IMR-90 (cell line): ENCODE data around the gene KYAT1. TPM values are rescaled to one million over a fixed set of nuclear protein-coding genes. Genes with fewer than 3 reads are reported as not detected.

ENCODE experiments used
- ATAC-seq: fragments of 200-7000 bp; cut with Tn5 transposase; 2 replicates; pipeline ENCODE4 v1.9.1; 2020; ENCODE audit warnings: low read depth, mild to moderate bottlenecking, moderate library complexity
- BruUV-seq: library from RNA; stranded (reverse); fragments of 400-500 nt; replicated peaks from 2 replicates; lab custom pipeline; 2021; lab: Mats Ljungman, UMichigan
- CTCF ChIA-PET: fragments of 300-600 bp; formaldehyde crosslinking; extraction: SDS; loops from one replicate; lab custom pipeline; 2021; ENCODE audit warnings: antibody characterized with exemption; lab: Yijun Ruan, JAX
- POLR2A ChIA-PET: fragments of 300-600 bp; sonication (Branson Sonifier 250); formaldehyde crosslinking; loops from one replicate; lab custom pipeline; 2022; ENCODE audit warnings: antibody characterized with exemption; ENCODE audit not compliant: unreplicated experiment; lab: Charles Lee
- DNase-seq: peaks from one replicate; pipeline ENCODE4 v3.0.0; 2013
- H2AFZ ChIP-seq: replicated peaks from 2 replicates; pipeline ENCODE3; 2013; ENCODE audit warnings: low read length, mild to moderate bottlenecking; ENCODE audit not compliant: poor library complexity
- H2AK5ac ChIP-seq: 2 replicates; pipeline ENCODE4 v1.6.1; 2013; ENCODE audit warnings: low read depth, low read length, inconsistent platforms
- H2AK9ac ChIP-seq: replicated peaks from 2 replicates; pipeline ENCODE3; 2013; ENCODE audit warnings: mild to moderate bottlenecking, low read depth, low read length, moderate library complexity; ENCODE audit not compliant: poor library complexity
- H2BK120ac ChIP-seq: 2 replicates; pipeline ENCODE4 v1.6.1; 2013; ENCODE audit warnings: low read depth, low read length, inconsistent platforms
- H2BK15ac ChIP-seq: 3 replicates; pipeline ENCODE4 v1.6.1; 2013; ENCODE audit warnings: low read depth, low read length, inconsistent platforms
- H2BK20ac ChIP-seq: 2 replicates; pipeline ENCODE4 v1.6.1; 2013; ENCODE audit warnings: low read depth, mild to moderate bottlenecking, inconsistent platforms, low read length, moderate library complexity
- H2BK5ac ChIP-seq: 2 replicates; pipeline ENCODE4 v1.6.1; 2013; ENCODE audit warnings: mild to moderate bottlenecking, low read depth, low read length, inconsistent platforms; ENCODE audit not compliant: poor library complexity, severe bottlenecking
- H3K14ac ChIP-seq: replicated peaks from 2 replicates; pipeline ENCODE4 v1.6.1; 2013; ENCODE audit warnings: low read depth, low read length, inconsistent platforms
- H3K18ac ChIP-seq: 2 replicates; pipeline ENCODE4 v1.6.1; 2013; ENCODE audit warnings: low read depth, low read length, control low read depth
- H3K23ac ChIP-seq: 2 replicates; pipeline ENCODE4 v1.6.1; 2013; ENCODE audit warnings: low read depth, low read length, inconsistent platforms
- H3K27ac ChIP-seq: 2 replicates; pipeline ENCODE4 v1.5.1; 2013; ENCODE audit warnings: mild to moderate bottlenecking, control low read depth, low read length; ENCODE audit not compliant: insufficient read depth
- H3K27me3 ChIP-seq: 2 replicates; pipeline ENCODE4 v1.6.1; 2013; ENCODE audit warnings: low read length; ENCODE audit not compliant: control insufficient read depth, insufficient read depth
- H3K36me3 ChIP-seq: 2 replicates; pipeline ENCODE4 v1.6.1; 2013; ENCODE audit warnings: low read length, mixed read lengths; ENCODE audit not compliant: control insufficient read depth, insufficient read depth
- H3K4ac ChIP-seq: 2 replicates; pipeline ENCODE4 v1.6.1; 2013; ENCODE audit warnings: low read depth, low read length, inconsistent platforms
- H3K4me1 ChIP-seq: 2 replicates; pipeline ENCODE4 v1.6.1; 2013; ENCODE audit warnings: low read length, mixed read lengths; ENCODE audit not compliant: control insufficient read depth, insufficient read depth
- H3K4me2 ChIP-seq: 2 replicates; pipeline ENCODE4 v1.6.1; 2013; ENCODE audit warnings: low read depth, mild to moderate bottlenecking, control low read depth, low read length, moderate library complexity
- H3K4me3 ChIP-seq: 2 replicates; pipeline ENCODE4 v1.5.1; 2013; ENCODE audit warnings: low read depth, mild to moderate bottlenecking, control low read depth, low read length, moderate library complexity; ENCODE audit not compliant: insufficient read depth
- H3K56ac ChIP-seq: 2 replicates; pipeline ENCODE4 v1.6.1; 2013; ENCODE audit warnings: low read length, inconsistent platforms; ENCODE audit not compliant: insufficient read depth; ENCODE audit errors: extremely low read depth
- H3K79me1 ChIP-seq, 2 experiments: 2 replicates each; pipeline ENCODE4 v1.6.1; 2013; ENCODE audit warnings: low read length in 2 of 2, inconsistent platforms in 1 of 2, low read depth in 1 of 2
- H3K9ac ChIP-seq: 2 replicates; pipeline ENCODE4 v1.6.1; 2013; ENCODE audit warnings: low read depth, low read length, control low read depth
- H3K9me1 ChIP-seq: 2 replicates; pipeline ENCODE4 v1.6.1; 2013; ENCODE audit warnings: low read length, inconsistent platforms; ENCODE audit not compliant: insufficient read depth
- H3K9me3 ChIP-seq: 2 replicates; pipeline ENCODE4 v1.6.1; 2013; ENCODE audit warnings: low read length; ENCODE audit not compliant: control insufficient read depth, insufficient read depth
- H4K20me1 ChIP-seq: 2 replicates; pipeline ENCODE4 v1.6.1; 2013; ENCODE audit warnings: low read length, inconsistent platforms; ENCODE audit not compliant: insufficient read depth
- H4K5ac ChIP-seq: 2 replicates; pipeline ENCODE4 v1.6.1; 2013; ENCODE audit warnings: mild to moderate bottlenecking, low read depth, low read length, control low read depth
- H4K8ac ChIP-seq, 2 experiments: 2 replicates each; pipeline ENCODE4 v1.6.1; 2013; ENCODE audit warnings: low read depth in 2 of 2, low read length in 2 of 2, control low read depth in 1 of 2, inconsistent platforms in 1 of 2
- H4K91ac ChIP-seq: 2 replicates; pipeline ENCODE4 v1.6.1; 2013; ENCODE audit warnings: low read depth, low read length, inconsistent platforms; ENCODE audit not compliant: insufficient read depth
- BHLHE40 ChIP-seq: fragments of 150-350 bp; IDR thresholded peaks from 2 replicates; pipeline ENCODE4 v1.6.1; 2016; ENCODE audit warnings: mild to moderate bottlenecking, low read depth, low read length
- CEBPB ChIP-seq: IDR thresholded peaks from 2 replicates; pipeline ENCODE4 v1.6.1; 2012; ENCODE audit warnings: low read depth, low read length, improper control_type of control experiment
- CHD1 ChIP-seq: IDR thresholded peaks from 2 replicates; pipeline ENCODE4 v1.6.1; 2012; ENCODE audit warnings: low read depth, low read length, improper control_type of control experiment
- ELK1 ChIP-seq: fragments of 150-350 bp; IDR thresholded peaks from 2 replicates; pipeline ENCODE4 v1.6.1; 2016; ENCODE audit warnings: low read depth, mild to moderate bottlenecking, low read length, moderate library complexity, borderline replicate concordance
- MAFK ChIP-seq: IDR thresholded peaks from 2 replicates; pipeline ENCODE4 v1.6.1; 2012; ENCODE audit warnings: low read depth, low read length, improper control_type of control experiment
- NFE2L2 ChIP-seq: fragments of 150-350 bp; IDR thresholded peaks from 2 replicates; pipeline ENCODE4 v1.6.1; 2016; ENCODE audit warnings: low read depth, mild to moderate bottlenecking, low read length
- POLR2A ChIP-seq: IDR thresholded peaks from 2 replicates; pipeline ENCODE4 v1.6.1; 2012; ENCODE audit warnings: mild to moderate bottlenecking, low read depth, low read length
- RCOR1 ChIP-seq: IDR thresholded peaks from 2 replicates; pipeline ENCODE4 v1.6.1; 2012; ENCODE audit warnings: mild to moderate bottlenecking, low read length, improper control_type of control experiment; ENCODE audit not compliant: insufficient replicate concordance
- RFX5 ChIP-seq: IDR thresholded peaks from 2 replicates; pipeline ENCODE4 v1.8.0; 2012; ENCODE audit warnings: low read depth, mild to moderate bottlenecking, low read length, moderate library complexity
- SMC3 ChIP-seq: fragments of 150-350 bp; IDR thresholded peaks from 2 replicates; pipeline ENCODE4 v1.6.1; 2016; ENCODE audit warnings: low read depth, mild to moderate bottlenecking, antibody characterized with exemption, low read length, moderate library complexity
- WGBS, 2 experiments: methylation state at CpG; one replicate each; pipeline versions ENCODE4 v1.1.5 to v1.1.7; 2013; ENCODE audit warnings: missing lambda C conversion rate in 2 of 2; ENCODE audit not compliant: insufficient read length in 1 of 2; ENCODE audit errors: extremely low coverage in 2 of 2; 5-methylcytosine and 5-hydroxymethylcytosine counted together
- dilution Hi-C: fragments of 300-500 bp; cut with HindIII; formaldehyde crosslinking; loops from one replicate; pipeline ENCODE4 v1.14.3; 2018; ENCODE audit warnings: low sequenced_read_pairs; ENCODE audit not compliant: unreplicated experiment
- in situ Hi-C: fragments of 300-500 bp; cut with MboI; formaldehyde crosslinking; loops from 3 replicates; pipeline ENCODE4 v1.14.3; 2019; ENCODE audit warnings: low sequenced_read_pairs, inconsistent platforms, mixed read lengths
- intact Hi-C: fragments of 100-400 bp; cut with micrococcal nuclease; formaldehyde crosslinking; loops from 2 replicates; pipeline ENCODE4 v1.10.0; 2022
- polyA plus RNA-seq, 3 experiments: library from polyadenylated mRNA; depleted of rRNA; stranded (reverse); fragments of >200 nt; gene quantifications; 2 replicates each; pipeline ENCODE4 v1.2.3, GENCODE V29; 2012; ENCODE audit warnings: low replicate concordance in 1 of 3
- total RNA-seq: library from RNA; depleted of rRNA; stranded (reverse); fragments of >200 nt; gene quantifications from 2 replicates; pipeline ENCODE4 v1.2.3, GENCODE V29; 2012

Gene KYAT1
- total and polyA plus RNA-seq, 2 of the 4 experiments (the other 2 are of a cell fraction): 6.8 to 9.5 TPM

- Histone ChIP-seq H3K23ac (no peak overlapping the region), H3K36me3 (peaks cover 40% of the 10 kb centered on the region), H2BK5ac (no peak overlapping the region), H3K56ac (no peak overlapping the region), H2BK20ac (no peak overlapping the region), H4K5ac (no peak overlapping the region), H2AFZ (no peak overlapping the region), H4K8ac (no peak overlapping the region), H2AK5ac (no peak overlapping the region), H3K9me1 (peaks cover 7% of the 10 kb centered on the region), H4K91ac (no peak overlapping the region), H3K4ac (no peak overlapping the region), H2BK120ac (no peak overlapping the region), H3K4me3 (no peak overlapping the region), H3K9me3 (no peaks in the 10 kb centered on the region), H3K27me3 (no peaks in the 10 kb centered on the region), H3K4me2 (no peak overlapping the region), H3K4me1 (peaks cover 8% of the 10 kb centered on the region), H2BK15ac (no peak overlapping the region), H3K79me1 (peaks cover 29 to 84% of the 10 kb centered on the region in 2 experiments; a peak in 3 of 4 replicates), H3K14ac (no peak overlapping the region), H3K18ac (no peak overlapping the region), H3K9ac (no peak overlapping the region), H2AK9ac (no peak overlapping the region), H4K20me1 (peaks cover 9% of the 10 kb centered on the region), H3K27ac (no peak overlapping the region)
- TF ChIP-seq BHLHE40: no peak
- no peak for TF ChIP-seq CEBPB
- no peak for TF ChIP-seq CHD1
- TF ChIP-seq RFX5: no peak
- TF ChIP-seq SMC3: no peak
- no peak for TF ChIP-seq ELK1
- TF ChIP-seq NFE2L2: no peak
- TF ChIP-seq POLR2A: no peak
- TF ChIP-seq MAFK: no peak
- TF ChIP-seq RCOR1: no peak
- POLR2A ChIA-PET: no interaction called here
- no peak for DNase-seq
- in situ Hi-C loops: no loop called here
- no peak for ATAC-seq
- intact Hi-C loops: no loop called here
- BruUV-seq: no TSS peak
- CTCF ChIA-PET: no interaction called here
- no CpG with 5 or more reads among the region's 7 CpGs for WGBS, 2 experiments
- dilution Hi-C loops: no loop called here
Measured at GRCh38 chr9:128905964-128906363, 24.2 kb upstream of the KYAT1 start.
